NCI-H146 (cell line): ENCODE data around the gene PRMT3.
A peak's percentile ranks its signal among the peaks of the same experiment; 100 is the strongest.
"Not testable (repeated sequence)": the region's sequence is repeated elsewhere in the genome, so short reads cannot be mapped to it uniquely, and the experiment has no call there.

Experiments
- DNase-seq: peaks from one replicate; lab custom pipeline; 2025; lab: John Stamatoyannopoulos, UW

PRMT3 gene

GRCh38 chr11:20518323-20518834, 130.9 kb downstream of the PRMT3 start:
- no peak for DNase-seq

GRCh38 chr11:20522536-20522935, 135.0 kb downstream of the PRMT3 start:
- peak; percentile 75 for DNase-seq

- no peak for DNase-seq
Observed at GRCh38 chr11:20529757-20530156, 142.2 kb downstream of the PRMT3 start.

- no peak for DNase-seq
Observed at GRCh38 chr11:20530942-20531703, 143.6 kb downstream of the PRMT3 start.

- no peak for DNase-seq
Observed at GRCh38 chr11:20535271-20535881, 147.9 kb downstream of the PRMT3 start.

- DNase-seq, result no peak
Observed at GRCh38 chr11:20536365-20536764, 148.8 kb downstream of the PRMT3 start.

GRCh38 chr11:20536784-20537183, 149.3 kb downstream of the PRMT3 start:
- no peak for DNase-seq

- DNase-seq, result no peak
Observed at GRCh38 chr11:20541503-20541902, 154.0 kb downstream of the PRMT3 start.

GRCh38 chr11:20544603-20545237, 157.2 kb downstream of the PRMT3 start:
- peak; percentile 84 for DNase-seq

- DNase-seq, result no peak
Observed at GRCh38 chr11:20547411-20547810, 159.9 kb downstream of the PRMT3 start.

GRCh38 chr11:20551096-20551495, 163.6 kb downstream of the PRMT3 start:
- DNase-seq, result no peak

GRCh38 chr11:20555783-20556182, 168.3 kb downstream of the PRMT3 start:
- DNase-seq, result no peak

- DNase-seq, result not testable (repeated sequence)
Observed at GRCh38 chr11:20556396-20556795, 168.9 kb downstream of the PRMT3 start.

GRCh38 chr11:20558741-20559140, 171.2 kb downstream of the PRMT3 start:
- no peak for DNase-seq
